Measurements from ENCODE around the gene P2RY11. TPM values are rescaled to one million over a fixed set of nuclear protein-coding genes. Genes with fewer than 3 reads are reported as not detected.

The P2RY11 gene
- total RNA-seq, 1 experiment from 2014 or later = 43.8 TPM

GRCh38 chr19:10109528-10109927, 2.0 kb upstream of the P2RY11 start:
- Histone ChIP-seq H3K79me2 (ENCODE audit: insufficient read depth, low read length) (peaks cover 46% of the 10 kb centered on the region), H3K4me1 (ENCODE audit: control insufficient read depth in 1 of 2, insufficient read depth in 2 of 2, low read length in 2 of 2) (peaks cover 12 to 54% of the 10 kb centered on the region in 2 experiments), H3K27ac (ENCODE audit: low read depth, low read length) (no peak overlapping the region), H3K9me2 (ENCODE audit: insufficient read depth) (no peaks in the 10 kb centered on the region), H3K27me3 (ENCODE audit: insufficient read depth, low read length) (no peaks in the 10 kb centered on the region), H3K4me2 (ENCODE audit: low read length) (no peak overlapping the region), H3K36me3 (ENCODE audit: control insufficient read depth in 1 of 2, insufficient read depth in 2 of 2, low read length in 2 of 2) (peaks cover 36 to 42% of the 10 kb centered on the region in 2 experiments), H4K20me1 (ENCODE audit: insufficient read depth) (no peaks in the 10 kb centered on the region), H3K9me3 (ENCODE audit: control insufficient read depth in 1 of 2, insufficient read depth in 1 of 2, low read depth in 1 of 2, low read length in 2 of 2) (no peaks in the 10 kb centered on the region), H3K4me3 (replicated peaks in 1 of 2; ENCODE audit: low read depth in 1 of 2, low read length in 2 of 2) (no peak overlapping the region), H2AFZ (ENCODE audit: low read depth, low read length, poor library complexity, severe bottlenecking) (no peak overlapping the region), H3K9ac (ENCODE audit: low read length) (no peak overlapping the region)
- no TSS peak for BruUV-seq (replicated peaks)
- intact Hi-C loops (cut with micrococcal nuclease) = no loop called here
- ChIA-PET POLR2A (no interaction called here), RAD21 (ENCODE audit: low non-redundant PET in 1 of 2, low total read pairs in 2 of 2, uncharacterized antibody in 2 of 2, unreplicated experiment in 2 of 2) (no interaction called here), CTCF (interaction anchor here (1.8 kb wide), 1 partner anchor 10 kb away, joined by 6 read pairs; no protein-coding TSS in a partner anchor)
- ATAC-seq = no peak
- no peak for TF ChIP-seq JUND (IDR thresholded peaks at IDR 0.05)
- no peak for TF ChIP-seq YY1 (IDR thresholded peaks at IDR 0.05; ENCODE audit: extremely low read depth, insufficient replicate concordance, low read depth, low read length)
- no peak for TF ChIP-seq TCF7L2 (IDR thresholded peaks at IDR 0.05; ENCODE audit: borderline replicate concordance, extremely low read depth, insufficient read depth, insufficient read length)
- no peak for TF ChIP-seq ELF1 (IDR thresholded peaks at IDR 0.05; ENCODE audit: borderline replicate concordance, low read depth)
- TF ChIP-seq CEBPB (IDR thresholded peaks at IDR 0.05; ENCODE audit: low read depth) = no peak
- no peak for TF ChIP-seq SP1 (IDR thresholded peaks at IDR 0.05; ENCODE audit: low read depth)
- TF ChIP-seq, protein P1, sequence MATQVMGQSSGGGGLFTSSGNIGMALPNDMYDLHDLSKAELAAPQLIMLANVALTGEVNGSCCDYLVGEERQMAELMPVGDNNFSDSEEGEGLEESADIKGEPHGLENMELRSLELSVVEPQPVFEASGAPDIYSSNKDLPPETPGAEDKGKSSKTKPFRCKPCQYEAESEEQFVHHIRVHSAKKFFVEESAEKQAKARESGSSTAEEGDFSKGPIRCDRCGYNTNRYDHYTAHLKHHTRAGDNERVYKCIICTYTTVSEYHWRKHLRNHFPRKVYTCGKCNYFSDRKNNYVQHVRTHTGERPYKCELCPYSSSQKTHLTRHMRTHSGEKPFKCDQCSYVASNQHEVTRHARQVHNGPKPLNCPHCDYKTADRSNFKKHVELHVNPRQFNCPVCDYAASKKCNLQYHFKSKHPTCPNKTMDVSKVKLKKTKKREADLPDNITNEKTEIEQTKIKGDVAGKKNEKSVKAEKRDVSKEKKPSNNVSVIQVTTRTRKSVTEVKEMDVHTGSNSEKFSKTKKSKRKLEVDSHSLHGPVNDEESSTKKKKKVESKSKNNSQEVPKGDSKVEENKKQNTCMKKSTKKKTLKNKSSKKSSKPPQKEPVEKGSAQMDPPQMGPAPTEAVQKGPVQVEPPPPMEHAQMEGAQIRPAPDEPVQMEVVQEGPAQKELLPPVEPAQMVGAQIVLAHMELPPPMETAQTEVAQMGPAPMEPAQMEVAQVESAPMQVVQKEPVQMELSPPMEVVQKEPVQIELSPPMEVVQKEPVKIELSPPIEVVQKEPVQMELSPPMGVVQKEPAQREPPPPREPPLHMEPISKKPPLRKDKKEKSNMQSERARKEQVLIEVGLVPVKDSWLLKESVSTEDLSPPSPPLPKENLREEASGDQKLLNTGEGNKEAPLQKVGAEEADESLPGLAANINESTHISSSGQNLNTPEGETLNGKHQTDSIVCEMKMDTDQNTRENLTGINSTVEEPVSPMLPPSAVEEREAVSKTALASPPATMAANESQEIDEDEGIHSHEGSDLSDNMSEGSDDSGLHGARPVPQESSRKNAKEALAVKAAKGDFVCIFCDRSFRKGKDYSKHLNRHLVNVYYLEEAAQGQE (IDR thresholded peaks at IDR 0.05; ENCODE audit: low read depth) = no peak
- DNase-seq (ENCODE audit: low read depth, low spot score) = no peak
